GM23338 (cell line): ENCODE measurements around the gene SGO2. TPM values are rescaled to one million over a fixed set of nuclear protein-coding genes. Genes with fewer than 3 reads are reported as not detected.

Experiments
- ATAC-seq: fragments of 200-7000 bp; cut with Tn5 transposase; 3 replicates; pipeline ENCODE4 v1.9.1; 2020
- DNase-seq: peaks from one replicate; pipeline ENCODE4 v3.0.0-alpha.2; 2015; ENCODE audit warnings: low spot score
- H2AFZ ChIP-seq: fragments of 200-600 bp; sonication (generic); 2 replicates; pipeline ENCODE4 v1.8.0; 2016; ENCODE audit warnings: antibody characterized with exemption, mild to moderate bottlenecking, moderate library complexity
- H3F3A ChIP-seq: fragments of 200-600 bp; sonication (generic); replicated peaks from 2 replicates; pipeline ENCODE4 v1.8.0; 2017; ENCODE audit warnings: antibody characterized with exemption, mixed run types, low read depth
- H3K27ac ChIP-seq: fragments of 200-600 bp; sonication (generic); 2 replicates; pipeline ENCODE4 v1.6.1; 2016; ENCODE audit warnings: low read depth
- H3K27me3 ChIP-seq: fragments of 200-600 bp; sonication (generic); 2 replicates; pipeline ENCODE4 v1.8.0; 2016; ENCODE audit warnings: mild to moderate bottlenecking, mixed run types, moderate library complexity; ENCODE audit not compliant: insufficient read depth
- H3K36me3 ChIP-seq: fragments of 200-600 bp; sonication (generic); 2 replicates; pipeline ENCODE4 v1.8.0; 2016; ENCODE audit warnings: mild to moderate bottlenecking; ENCODE audit not compliant: insufficient read depth
- H3K4me1 ChIP-seq: fragments of 200-600 bp; sonication (generic); 2 replicates; pipeline ENCODE4 v1.8.0; 2016; ENCODE audit warnings: mild to moderate bottlenecking, moderate library complexity; ENCODE audit not compliant: insufficient read depth
- H3K4me2 ChIP-seq: fragments of 200-600 bp; sonication (generic); 2 replicates; pipeline ENCODE4 v1.7.1; 2017; ENCODE audit warnings: mixed run types
- H3K4me3 ChIP-seq: fragments of 200-600 bp; sonication (generic); 2 replicates; pipeline ENCODE4 v1.6.1; 2016; ENCODE audit warnings: mixed run types
- H3K79me2 ChIP-seq: fragments of 200-600 bp; sonication (generic); replicated peaks from 2 replicates; pipeline ENCODE4 v1.8.0; 2017; ENCODE audit warnings: mild to moderate bottlenecking; ENCODE audit not compliant: insufficient read depth
- H3K9me2 ChIP-seq: fragments of 200-600 bp; sonication (generic); 2 replicates; pipeline ENCODE4 v1.8.0; 2017; ENCODE audit not compliant: insufficient read depth
- H4K20me1 ChIP-seq: fragments of 200-600 bp; sonication (generic); replicated peaks from 2 replicates; pipeline ENCODE4 v1.8.0; 2017; ENCODE audit warnings: mild to moderate bottlenecking; ENCODE audit not compliant: insufficient read depth
- H3K27ac Mint-ChIP-seq: 2 replicates; pipeline ENCODE4 v1.8.0; 2020; ENCODE audit warnings: inconsistent platforms, mild to moderate bottlenecking, moderate library complexity, mixed read lengths
- H3K27me3 Mint-ChIP-seq: 3 replicates; pipeline ENCODE4 v1.8.0; 2022; ENCODE audit warnings: low read depth, mild to moderate bottlenecking, moderate library complexity, mixed read lengths, inconsistent platforms; ENCODE audit not compliant: insufficient read depth, poor library complexity
- H3K36me3 Mint-ChIP-seq: 3 replicates; pipeline ENCODE4 v1.8.0; 2021; ENCODE audit warnings: low read depth, mild to moderate bottlenecking, inconsistent platforms, moderate library complexity, mixed read lengths
- H3K4me1 Mint-ChIP-seq: 3 replicates; pipeline ENCODE4 v1.8.0; 2020; ENCODE audit warnings: mild to moderate bottlenecking, inconsistent platforms, mixed read lengths
- H3K4me3 Mint-ChIP-seq: 3 replicates; pipeline ENCODE4 v1.8.0; 2021; ENCODE audit warnings: moderate library complexity, mild to moderate bottlenecking, inconsistent platforms, mixed read lengths
- H3K9me3 Mint-ChIP-seq: 3 replicates; pipeline ENCODE4 v1.8.0; 2020; ENCODE audit warnings: moderate library complexity, mild to moderate bottlenecking, inconsistent platforms, mixed read lengths
- CREB1 ChIP-seq: fragments of 250-450 bp; sonication (Bioruptor Pico); IDR thresholded peaks from 2 replicates; pipeline ENCODE4 v1.5.0; 2020; ENCODE audit warnings: low read depth, mild to moderate bottlenecking, moderate library complexity
- ETS1 ChIP-seq: IDR thresholded peaks from 2 replicates; pipeline ENCODE4 v1.6.1; 2016; ENCODE audit warnings: antibody characterized with exemption
- EZH2 ChIP-seq: fragments of 200-600 bp; sonication (generic); IDR thresholded peaks from one replicate; pipeline ENCODE4 v1.8.0; 2017; ENCODE audit warnings: antibody characterized with exemption, mild to moderate bottlenecking, low read depth; ENCODE audit not compliant: unreplicated experiment
- EZH2phosphoT487 ChIP-seq: fragments of 200-600 bp; sonication (generic); IDR thresholded peaks from one replicate; pipeline ENCODE4 v1.8.1; 2018; ENCODE audit warnings: antibody characterized with exemption; ENCODE audit not compliant: unreplicated experiment
- STAT1 ChIP-seq: IDR thresholded peaks from one replicate; pipeline ENCODE4 v1.6.1; 2016; ENCODE audit warnings: antibody characterized with exemption; ENCODE audit not compliant: unreplicated experiment
- ZNF114 ChIP-seq: fragments of 250-450 bp; sonication (Bioruptor Pico); IDR thresholded peaks from 2 replicates; pipeline ENCODE4 v1.5.0; 2020; ENCODE audit warnings: mild to moderate bottlenecking, moderate library complexity
- ZNF331 ChIP-seq: fragments of 250-450 bp; sonication (Bioruptor Pico); IDR thresholded peaks from 2 replicates; pipeline ENCODE4 v1.5.0; 2020; ENCODE audit warnings: low read depth, mild to moderate bottlenecking, moderate library complexity
- ZNF462 ChIP-seq: fragments of 250-450 bp; sonication (Bioruptor Pico); IDR thresholded peaks from 2 replicates; pipeline ENCODE4 v1.5.0; 2020; ENCODE audit warnings: mild to moderate bottlenecking, moderate library complexity
- polyA plus RNA-seq: library from polyadenylated mRNA; unstranded; fragments of >200 nt; fragmentation: Nextera tagmentation; extraction: Ambion mirVana; gene quantifications from 2 replicates; pipeline ENCODE4 v1.2.1, GENCODE V29; 2016
- total RNA-seq: library from RNA; depleted of rRNA; stranded (reverse); fragments of >200 nt; shearing (Covaris generic); gene quantifications from 2 replicates; pipeline ENCODE4 v1.2.3, GENCODE V29; 2014

Gene SGO2
- total and polyA plus RNA-seq, 2 experiments from 2014 or later: 32.6 to 47.7 TPM

GRCh38 chr2:200494048-200494447 is 32.0 kb upstream of the SGO2 start (continued):
- TF ChIP-seq ZNF462 (CRISPR knock-in tag) (no peak), CREB1 (CRISPR knock-in tag) (no peak), ETS1 (no peak)

GRCh38 chr2:200496696-200497095 is 29.3 kb upstream of the SGO2 start:
- no peak overlapping the region for H3K4me3 ChIP-seq
- H3K27me3 ChIP-seq: no peaks in the 10 kb centered on the region
- H3K36me3 Mint-ChIP-seq: peaks cover 9% of the 10 kb centered on the region
- no peaks in the 10 kb centered on the region for H3K4me1 ChIP-seq
- no peaks in the 10 kb centered on the region for H3K4me1 Mint-ChIP-seq
- DNase-seq (no peak), ATAC-seq (no peak)
- H3K9me3 Mint-ChIP-seq: no peaks in the 10 kb centered on the region; the same call in 2 of the 3 replicates
- no peak overlapping the region for H3K4me3 Mint-ChIP-seq
- H3K27me3 Mint-ChIP-seq: no peaks in the 10 kb centered on the region
- no peaks in the 10 kb centered on the region for H4K20me1 ChIP-seq
- H3K36me3 ChIP-seq: no peaks in the 10 kb centered on the region
- H3K27ac Mint-ChIP-seq: no peak overlapping the region
- no peaks in the 10 kb centered on the region for H3F3A ChIP-seq
- no peak overlapping the region for H3K27ac ChIP-seq
- no peaks in the 10 kb centered on the region for H3K79me2 ChIP-seq
- H3K4me2 ChIP-seq: no peak overlapping the region
- H2AFZ ChIP-seq: no peak overlapping the region
- no peaks in the 10 kb centered on the region for H3K9me2 ChIP-seq
- TF ChIP-seq ZNF114 (CRISPR knock-in tag) (no peak), EZH2 (no peak), ZNF462 (CRISPR knock-in tag) (no peak), EZH2phosphoT487 (no peak), ZNF331 (CRISPR knock-in tag) (no peak), STAT1 (no peak)
